Subcutaneous abdominal adipose tissue (tissue), 5 donors: ENCODE data around the gene GAA.
A peak's percentile ranks its signal among the peaks of the same experiment; 100 is the strongest.

Experiments used
- H3K27ac ChIP-seq: one replicate; pipeline ENCODE4 v1.7.0; 2013; ENCODE audit warnings: low read depth, mild to moderate bottlenecking, inconsistent platforms, low read length, moderate library complexity
- H3K27me3 ChIP-seq, 5 donors: one replicate each; pipeline ENCODE4 v1.7.0; 2013; ENCODE audit warnings: low read length in 5 of 5, inconsistent platforms in 1 of 5; ENCODE audit not compliant: control insufficient read depth in 5 of 5, insufficient read depth in 4 of 5
- H3K36me3 ChIP-seq, 5 donors: one replicate each; pipeline ENCODE4 v1.7.0; 2013; ENCODE audit warnings: low read length in 5 of 5; ENCODE audit not compliant: control insufficient read depth in 5 of 5, insufficient read depth in 5 of 5
- H3K4me1 ChIP-seq, 5 donors: one replicate each; pipeline ENCODE4 v1.7.0; 2013; ENCODE audit warnings: low read length in 5 of 5, mild to moderate bottlenecking in 3 of 5, moderate library complexity in 1 of 5; ENCODE audit not compliant: control insufficient read depth in 5 of 5, insufficient read depth in 5 of 5
- H3K4me3 ChIP-seq, 5 donors: one replicate each; pipeline ENCODE4 v1.7.0; 2013; ENCODE audit warnings: low read length in 5 of 5, low read depth in 1 of 5
- H3K9ac ChIP-seq, 5 donors: one replicate each; pipeline ENCODE4 v1.7.0; 2013; ENCODE audit warnings: low read length in 5 of 5, mild to moderate bottlenecking in 4 of 5, moderate library complexity in 3 of 5
- H3K9me3 ChIP-seq, 5 donors: one replicate each; pipeline ENCODE4 v1.7.0; 2013; ENCODE audit warnings: low read length in 5 of 5; ENCODE audit not compliant: control insufficient read depth in 5 of 5
- donor health status: healthy.
- donor health status: healthy.
- donor health status: healthy.
- donor health status: healthy.
- donor health status: healthy.

Gene GAA

GRCh38 chr17:80101011-80101945 is at the start of gene GAA:
Gene GAA, plus strand, starts transcription at chr17:80101581. Its CDS starts 3,006 bp downstream, at chr17:80104587.
- H3K9ac ChIP-seq: peak within 1 kb of the TSS; percentile 56 to 95 (median 87)
- H3K27ac ChIP-seq: peak within 1 kb of the TSS; percentile 67
- H3K4me1 ChIP-seq: peaks cover 5 to 30% (median 20%) of the 10 kb centered on the region in 5 donors
- H3K4me3 ChIP-seq: peak within 1 kb of the TSS; percentile 78 to 97 (median 88)
- H3K9me3 ChIP-seq: no peaks in the 10 kb centered on the region
- H3K36me3 ChIP-seq: peaks cover 0 to 3% (median 0%) of the 10 kb centered on the region in 5 donors
- no peaks in the 10 kb centered on the region for H3K27me3 ChIP-seq

DNA sequence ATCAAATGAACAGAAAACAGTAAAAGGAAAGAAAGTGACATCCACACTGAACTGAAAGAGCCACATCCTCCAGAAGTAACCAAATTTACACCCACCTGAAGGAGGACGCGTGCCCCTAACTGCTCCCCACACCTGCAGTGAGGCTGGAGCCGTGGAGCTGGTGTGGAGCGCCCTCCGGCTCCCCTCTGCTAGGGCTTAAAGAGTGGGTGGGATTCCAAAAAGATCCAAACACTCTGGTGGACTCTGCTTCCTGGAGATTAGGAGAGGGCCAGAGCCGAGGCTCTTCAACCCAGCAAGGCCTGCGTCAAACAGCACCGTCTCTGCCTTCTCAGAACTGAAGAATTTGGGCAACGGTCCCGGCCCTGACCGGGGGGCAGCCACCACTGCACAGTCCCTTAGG is 49.7 kb upstream of the GAA start:
- H3K36me3 ChIP-seq: peaks cover 0 to 15% (median 5%) of the 10 kb centered on the region in 5 donors
- H3K27me3 ChIP-seq: no peaks in the 10 kb centered on the region
- H3K4me3 ChIP-seq: no peak overlapping the region
- no peak overlapping the region for H3K9ac ChIP-seq
- H3K27ac ChIP-seq: no peak overlapping the region
- H3K4me1 ChIP-seq: peaks cover 6 to 17% (median 15%) of the 10 kb centered on the region in 5 donors
- H3K9me3 ChIP-seq: no peaks in the 10 kb centered on the region

GRCh38 chr17:80053102-80053501 is 48.3 kb upstream of the GAA start:
- Histone ChIP-seq H3K4me1 (peaks cover 5 to 17% (median 15%) of the 10 kb centered on the region in 5 donors), H3K4me3 (no peak overlapping the region), H3K36me3 (peaks cover 0 to 18% (median 5%) of the 10 kb centered on the region in 5 donors), H3K9ac (no peak overlapping the region), H3K27me3 (no peaks in the 10 kb centered on the region), H3K9me3 (no peaks in the 10 kb centered on the region), H3K27ac (no peak overlapping the region)

- Histone ChIP-seq H3K27me3 (no peaks in the 10 kb centered on the region), H3K9me3 (no peaks in the 10 kb centered on the region), H3K36me3 (peaks cover 0 to 14% (median 7%) of the 10 kb centered on the region in 5 donors), H3K9ac (no peak overlapping the region), H3K27ac (no peak overlapping the region), H3K4me3 (no peak overlapping the region), H3K4me1 (peaks cover 5 to 17% (median 15%) of the 10 kb centered on the region in 5 donors)
These were observed 45.8 kb upstream of the GAA start for GRCh38 chr17:80055597-80055996.

DNA sequence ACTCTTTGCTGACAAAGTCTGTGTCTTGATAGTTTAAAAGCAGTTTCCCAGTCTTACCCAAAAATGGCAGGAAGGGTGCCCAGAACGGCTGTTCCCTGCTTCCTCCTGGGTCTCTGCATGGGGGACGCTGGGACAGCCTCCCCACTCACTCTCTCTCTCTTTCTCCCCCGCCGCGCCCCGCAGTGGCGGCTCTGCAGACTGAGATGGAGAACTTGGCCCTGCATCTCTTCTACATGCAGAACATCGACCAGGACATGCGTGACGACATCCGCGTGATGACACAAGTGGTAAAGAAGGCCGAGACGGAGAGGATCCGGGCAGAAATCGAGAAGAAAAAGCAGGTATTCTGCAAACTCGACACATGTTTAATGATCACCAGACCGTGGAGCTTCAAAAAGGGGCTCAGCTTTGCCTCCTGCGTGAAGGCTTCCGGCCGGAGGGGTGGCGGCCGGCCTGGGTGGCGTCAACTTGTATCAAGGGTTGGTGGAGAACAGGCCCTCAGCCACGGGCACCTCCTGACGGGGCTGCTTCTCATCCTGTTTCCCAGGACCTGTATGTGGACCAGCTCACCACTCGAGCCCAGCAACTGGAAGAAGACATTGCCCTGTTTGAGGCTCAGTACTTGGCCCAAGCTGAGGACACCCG is 42.9 kb upstream of the GAA start:
- Histone ChIP-seq H3K36me3 (peaks cover 0 to 10% (median 7%) of the 10 kb centered on the region in 5 donors), H3K4me1 (peaks cover 5 to 14% (median 11%) of the 10 kb centered on the region in 5 donors), H3K27ac (no peak overlapping the region), H3K9ac (no peak overlapping the region), H3K4me3 (no peak overlapping the region), H3K27me3 (no peaks in the 10 kb centered on the region), H3K9me3 (no peaks in the 10 kb centered on the region)

DNA sequence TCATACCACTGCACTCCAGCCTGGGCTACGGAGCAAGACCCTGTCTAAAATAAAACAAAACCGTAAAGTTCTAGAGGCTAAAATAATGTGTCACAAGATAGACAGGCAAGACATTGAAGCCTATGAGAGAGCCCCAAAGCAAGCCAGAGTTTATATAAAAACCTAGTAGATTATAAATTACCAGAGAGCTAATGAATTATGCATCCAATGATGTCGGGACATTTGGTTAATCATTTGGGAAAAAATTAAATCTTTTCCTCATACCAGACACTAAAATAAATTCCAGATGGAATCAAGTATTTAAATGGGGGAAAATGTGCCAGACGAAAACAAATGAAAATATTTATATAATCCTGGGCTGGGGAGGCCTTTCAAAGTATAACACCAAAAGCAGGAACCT is 40.7 kb upstream of the GAA start:
- no peak overlapping the region for H3K9ac ChIP-seq
- no peak overlapping the region for H3K27ac ChIP-seq
- no peaks in the 10 kb centered on the region for H3K9me3 ChIP-seq
- no peak overlapping the region for H3K4me3 ChIP-seq
- peaks cover 0 to 10% (median 7%) of the 10 kb centered on the region in 5 donors for H3K36me3 ChIP-seq
- H3K4me1 ChIP-seq: peaks cover 1 to 17% (median 16%) of the 10 kb centered on the region in 5 donors
- H3K27me3 ChIP-seq: no peaks in the 10 kb centered on the region

- Histone ChIP-seq H3K4me1 (peaks cover 1 to 22% (median 16%) of the 10 kb centered on the region in 5 donors), H3K27me3 (no peaks in the 10 kb centered on the region), H3K4me3 (no peak overlapping the region), H3K36me3 (peaks cover 0 to 10% (median 7%) of the 10 kb centered on the region in 5 donors), H3K9me3 (no peaks in the 10 kb centered on the region), H3K27ac (no peak overlapping the region), H3K9ac (no peak overlapping the region)
These were observed 40.0 kb upstream of the GAA start for GRCh38 chr17:80061421-80061820.

GRCh38 chr17:80063830-80064585 is 37.4 kb upstream of the GAA start:
- Histone ChIP-seq H3K9me3 (no peaks in the 10 kb centered on the region), H3K4me3 (peak overlapping the region in 1 of 5 donors; percentile 2), H3K36me3 (peaks cover 0 to under 1% (median 0%) of the 10 kb centered on the region in 5 donors), H3K4me1 (peaks cover 6 to 29% (median 24%) of the 10 kb centered on the region in 5 donors), H3K9ac (peak overlapping the region in 2 of 5 donors; percentile 19 to 51), H3K27me3 (no peaks in the 10 kb centered on the region), H3K27ac (no peak overlapping the region)

DNA sequence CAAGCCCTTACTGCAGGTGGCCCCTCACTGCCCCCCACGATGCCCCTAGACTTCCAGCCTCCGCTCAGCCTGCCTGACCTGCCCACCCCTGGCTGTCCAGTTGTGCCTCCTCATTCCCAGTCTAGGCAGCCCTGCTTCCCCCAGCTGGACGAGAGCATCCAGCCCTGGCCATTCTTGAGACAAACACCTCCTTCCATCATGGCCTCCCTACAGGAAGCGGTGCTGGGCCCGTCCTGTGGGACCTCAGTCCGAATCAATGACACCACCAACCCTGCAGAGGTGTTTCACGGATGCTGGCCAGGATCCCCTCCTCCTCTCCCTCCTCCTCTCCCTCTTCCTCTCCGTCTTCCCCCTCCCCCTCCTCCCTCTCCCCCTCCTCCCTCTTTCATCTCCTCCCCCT is 36.7 kb upstream of the GAA start:
- Histone ChIP-seq H3K36me3 (no peaks in the 10 kb centered on the region), H3K9ac (peak overlapping the region in 1 of 5 donors; percentile 51), H3K4me1 (peaks cover 7 to 36% (median 31%) of the 10 kb centered on the region in 5 donors), H3K27me3 (no peaks in the 10 kb centered on the region), H3K27ac (no peak overlapping the region), H3K9me3 (no peaks in the 10 kb centered on the region), H3K4me3 (peak overlapping the region in 1 of 5 donors; percentile 2)
